ENCODE data around the gene SLC1A3.

- TF ChIP-seq CTCF (IDR thresholded peaks at IDR 0.05) = no peak
- TF ChIP-seq POLR2A (IDR thresholded peaks at IDR 0.05) = no peak
Observed at GRCh38 chr5:36666986-36667385, 60.6 kb downstream of the SLC1A3 start.

Data from prostate gland (tissue), 2 donors.